Endothelial cell of hepatic sinusoid (primary cell): ENCODE measurements around the gene CPSF4L.

Experiments
- in situ Hi-C: cut with HindIII; loops from 2 replicates; pipeline ENCODE4 v1.10.0; 2017; ENCODE audit warnings: low sequenced_read_pairs

The CPSF4L gene

DNA sequence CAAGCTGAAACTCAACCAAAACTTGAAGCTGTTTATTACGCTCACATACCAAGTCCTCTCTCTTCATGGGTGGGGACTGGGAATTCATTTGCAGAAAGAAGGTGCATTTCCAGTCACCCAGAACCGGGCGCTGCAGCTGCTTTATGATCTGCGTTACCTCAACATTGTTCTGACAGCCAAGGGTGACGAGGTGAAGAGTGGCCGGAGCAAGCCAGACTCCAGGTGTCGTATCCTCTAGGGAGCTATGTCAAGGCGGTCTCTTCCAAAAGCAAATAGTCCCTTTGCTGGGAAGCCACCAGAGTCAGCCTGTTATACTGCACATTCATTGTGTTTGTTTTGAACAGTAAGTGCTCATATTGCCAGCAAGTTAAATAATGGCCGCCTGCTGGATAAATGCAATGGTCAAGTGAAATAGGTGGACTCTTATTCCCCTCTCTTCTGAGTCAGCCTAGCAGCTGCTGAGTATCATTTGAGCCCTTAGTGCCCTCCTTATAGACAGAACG is 56.2 kb downstream of the CPSF4L start:
- in situ Hi-C loops, result no loop called here

DNA sequence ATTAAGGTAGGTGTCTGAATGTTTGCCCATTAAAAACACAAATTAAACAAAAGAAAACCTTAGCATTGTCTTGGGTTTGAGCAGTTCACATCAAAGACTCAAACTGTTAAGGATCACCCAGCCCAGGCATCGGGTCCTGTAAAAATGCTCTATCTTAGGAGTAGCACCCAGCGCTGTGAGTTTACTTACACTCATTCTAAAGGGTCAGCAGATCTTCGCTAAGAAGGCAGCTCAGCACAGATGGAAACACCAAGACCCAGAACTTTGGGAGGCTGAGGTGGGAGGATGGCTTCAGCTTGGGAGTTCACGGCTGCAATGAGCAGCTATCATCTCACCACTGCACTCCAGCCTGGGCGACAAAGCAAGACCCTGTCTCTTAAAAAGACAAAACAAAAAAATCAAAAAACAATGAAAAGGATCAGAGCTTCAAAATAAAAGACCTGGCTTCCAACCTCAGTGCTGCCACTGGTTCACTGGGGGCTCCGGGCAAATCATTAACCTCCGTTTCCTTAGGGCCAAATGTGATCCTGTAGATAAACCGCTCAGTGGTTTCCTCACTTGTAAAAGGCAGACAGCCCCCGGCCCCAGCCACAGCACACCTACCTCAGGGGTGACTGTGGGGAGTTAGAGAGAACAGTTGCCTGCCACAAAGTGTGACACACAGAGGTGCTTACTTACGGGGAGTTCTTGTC is 57.7 kb downstream of the CPSF4L start:
- in situ Hi-C loops, result no loop called here

DNA sequence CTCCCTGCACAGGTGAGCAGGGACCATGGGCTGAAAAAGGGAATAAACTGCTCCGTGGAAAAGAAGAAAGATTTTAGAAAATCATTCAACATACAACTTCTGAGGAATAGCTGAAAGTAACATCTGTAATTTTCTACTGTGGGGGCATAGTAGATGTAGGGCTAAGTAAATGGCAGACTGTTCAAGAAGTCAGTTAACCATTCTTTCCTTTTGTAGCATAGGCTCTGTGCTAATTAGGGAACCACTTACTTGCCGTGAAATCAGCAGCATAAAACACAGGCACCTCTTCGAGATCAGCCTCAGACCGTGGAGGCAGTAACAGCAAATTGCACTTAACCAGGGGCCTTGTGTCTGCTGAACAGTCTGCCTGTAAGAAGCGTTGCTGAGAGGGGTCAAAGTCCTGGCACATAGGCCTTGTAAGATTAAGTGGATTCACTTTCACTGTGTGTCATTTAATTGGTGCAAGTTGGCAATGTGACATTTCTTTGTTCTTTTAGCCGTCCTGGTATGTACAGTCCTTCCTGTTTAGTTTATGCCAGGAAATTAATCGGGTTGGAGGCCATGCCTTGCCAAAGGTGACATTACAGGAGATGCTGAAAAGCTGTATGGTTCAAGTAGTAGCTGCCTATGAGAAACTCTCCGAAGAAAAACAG is 58.4 kb downstream of the CPSF4L start:
- in situ Hi-C loops, result no loop called here

DNA sequence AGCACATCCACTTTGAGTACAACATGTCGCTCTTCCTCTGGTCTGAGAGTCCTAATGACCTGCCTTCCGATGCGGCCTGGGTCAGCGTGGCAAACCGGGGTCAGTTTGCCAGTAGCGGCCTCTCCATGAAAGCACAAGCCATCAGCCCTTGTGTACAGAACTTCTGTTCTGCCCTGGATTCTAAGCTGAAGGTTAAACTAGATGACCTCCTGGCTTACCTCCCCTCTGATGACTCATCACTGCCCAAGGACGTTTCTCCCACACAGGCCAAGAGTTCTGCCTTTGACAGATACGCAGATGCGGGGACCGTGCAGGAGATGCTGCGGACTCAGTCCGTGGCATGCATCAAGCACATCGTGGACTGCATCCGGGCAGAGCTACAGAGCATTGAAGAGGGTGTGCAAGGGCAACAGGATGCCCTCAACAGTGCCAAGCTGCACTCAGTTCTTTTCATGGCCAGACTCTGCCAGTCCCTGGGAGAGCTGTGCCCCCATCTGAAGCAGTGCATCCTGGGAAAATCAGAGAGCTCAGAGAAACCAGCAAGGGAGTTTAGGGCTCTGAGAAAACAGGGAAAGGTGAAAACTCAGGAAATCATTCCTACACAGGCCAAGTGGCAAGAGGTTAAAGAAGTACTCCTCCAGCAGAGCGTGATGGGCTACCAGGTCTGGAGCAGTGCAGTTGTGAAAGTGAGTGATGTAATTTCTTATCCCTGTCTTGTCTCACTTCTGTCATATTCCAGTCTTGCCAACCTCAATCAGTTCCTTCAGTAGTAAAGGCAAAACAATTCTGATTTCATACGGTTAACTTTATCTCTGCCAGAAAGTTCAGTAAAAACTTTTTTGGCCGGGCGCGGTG is 60.2 kb downstream of the CPSF4L start:
- in situ Hi-C loops, result no loop called here

DNA sequence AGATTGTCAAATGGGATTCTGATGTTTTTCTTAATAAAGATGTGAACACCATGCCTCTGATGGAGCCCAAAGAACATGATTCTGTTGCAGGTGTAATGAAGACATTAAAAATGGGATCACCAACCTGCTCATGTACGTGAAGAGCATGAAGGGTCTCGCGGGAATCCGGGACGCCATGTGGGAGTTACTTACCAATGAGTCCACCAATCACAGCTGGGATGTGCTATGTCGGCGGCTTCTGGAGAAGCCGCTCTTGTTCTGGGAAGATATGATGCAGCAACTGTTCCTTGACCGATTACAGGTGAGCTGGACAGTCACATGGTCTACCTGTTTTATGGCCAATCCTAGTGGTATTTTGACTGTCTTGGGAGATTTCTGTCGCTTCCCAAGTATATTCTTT is 61.2 kb downstream of the CPSF4L start:
- in situ Hi-C loops, result no loop called here

DNA sequence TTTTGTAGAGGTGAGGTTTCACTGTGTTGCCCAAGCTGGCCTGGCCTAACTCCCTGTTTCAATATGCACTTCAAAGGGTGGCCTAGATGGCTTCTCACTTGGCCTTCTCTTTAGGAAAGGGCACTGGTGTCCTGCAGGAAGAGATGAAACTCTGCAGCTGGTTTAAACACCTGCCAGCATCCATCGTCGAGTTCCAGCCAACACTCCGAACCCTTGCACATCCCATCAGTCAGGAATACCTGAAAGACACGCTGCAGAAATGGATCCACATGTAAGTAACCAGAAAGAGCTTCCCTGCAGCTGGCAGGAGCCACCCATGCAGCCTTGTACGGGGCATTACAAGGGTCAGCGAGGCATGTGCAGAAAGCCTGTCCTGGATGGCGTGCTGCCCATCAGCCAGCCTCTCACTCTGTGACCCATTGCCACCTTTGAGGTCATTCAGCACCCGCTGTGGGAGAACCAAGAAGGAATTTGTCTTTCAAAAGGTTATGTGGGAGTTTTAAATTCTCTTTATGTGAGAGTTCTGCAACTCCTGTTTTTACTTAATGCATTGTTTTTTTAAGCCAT is 61.8 kb downstream of the CPSF4L start:
- in situ Hi-C loops, result no loop called here

DNA sequence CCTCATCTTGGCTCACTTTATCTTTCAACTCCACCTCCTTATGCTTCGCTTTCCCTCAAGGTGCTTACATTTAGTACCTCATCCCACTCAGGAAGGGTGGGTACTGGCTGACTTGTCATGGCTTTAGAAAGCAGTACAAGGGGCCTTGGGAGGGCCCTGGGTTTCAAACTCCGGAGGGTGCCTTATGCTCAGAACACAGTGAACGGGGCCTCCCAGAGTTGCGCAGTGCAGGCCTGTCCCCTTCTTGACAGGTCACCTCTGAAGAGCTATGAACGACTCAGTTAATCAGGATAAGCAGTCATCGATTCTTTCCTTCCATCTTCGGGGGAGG is 62.8 kb downstream of the CPSF4L start:
- in situ Hi-C loops, result no loop called here
